Measurements from ENCODE around the gene CLDND1. TPM values are rescaled to one million over a fixed set of nuclear protein-coding genes. Genes with fewer than 3 reads are reported as not detected.

CLDND1 gene
- total and polyA plus RNA-seq, 2 experiments from 2014 or later, result 51.3 to 60.7 TPM

DNA sequence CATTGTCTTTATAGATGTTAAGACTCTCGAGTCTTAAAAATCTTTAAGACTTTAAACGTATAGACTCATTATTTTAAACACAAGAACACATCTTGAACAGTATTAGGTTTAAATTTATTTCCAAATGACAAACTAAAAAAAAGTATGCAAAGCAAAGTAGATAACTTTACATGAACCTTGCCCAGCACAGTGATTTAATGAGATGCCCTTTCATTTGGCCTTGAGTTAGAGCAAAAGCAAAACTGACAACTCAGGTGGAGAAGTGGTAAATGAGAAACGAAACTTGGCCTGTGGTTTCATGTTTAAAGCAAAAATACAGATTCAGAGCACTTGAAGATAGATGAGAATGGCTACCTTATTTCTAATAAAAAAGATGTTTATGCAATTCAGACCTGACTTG is 17.6 kb upstream of the CLDND1 start:
- Histone ChIP-seq H4K20me1 (ENCODE audit: insufficient read depth) (no peaks in the 10 kb centered on the region), H3K4me1 (ENCODE audit: insufficient read depth) (no peaks in the 10 kb centered on the region), H3K27ac (no peak overlapping the region), H3K4me3 (no peak overlapping the region), H2AFZ (no peak overlapping the region), H3K27me3 (replicated peaks; ENCODE audit: insufficient read depth) (0 out of 2 replicates have a peak, but pooled peaks cover 5% of the 10 kb centered on the region), H3K4me2 (ENCODE audit: unreplicated experiment) (no peak overlapping the region), H3K9me3 (ENCODE audit: low read depth) (no peaks in the 10 kb centered on the region), H3K79me2 (ENCODE audit: insufficient read depth) (no peaks in the 10 kb centered on the region), H3K9ac (no peak overlapping the region), H3F3A (ENCODE audit: insufficient read depth) (no peaks in the 10 kb centered on the region), H3K36me3 (ENCODE audit: low read depth) (no peaks in the 10 kb centered on the region), H3K9me2 (ENCODE audit: insufficient read depth) (no peaks in the 10 kb centered on the region)
- in situ Hi-C loops (cut with MboI), result no loop called here
- TF ChIP-seq EZH2 (IDR thresholded peaks at IDR 0.05; ENCODE audit: insufficient read depth, poor library complexity, severe bottlenecking) (no peak), EZH2phosphoT487 (IDR thresholded peaks at IDR 0.05; ENCODE audit: insufficient read depth, low read depth) (no peak)
- WGBS, 2 experiments (ENCODE audit: low coverage in 1 of 2, low lambda C conversion rate in 2 of 2, missing lambda C conversion rate in 2 of 2), result 56 to 67% methylated on average over 3 of the region's 3 CpGs
- no peak for DNase-seq

DNA sequence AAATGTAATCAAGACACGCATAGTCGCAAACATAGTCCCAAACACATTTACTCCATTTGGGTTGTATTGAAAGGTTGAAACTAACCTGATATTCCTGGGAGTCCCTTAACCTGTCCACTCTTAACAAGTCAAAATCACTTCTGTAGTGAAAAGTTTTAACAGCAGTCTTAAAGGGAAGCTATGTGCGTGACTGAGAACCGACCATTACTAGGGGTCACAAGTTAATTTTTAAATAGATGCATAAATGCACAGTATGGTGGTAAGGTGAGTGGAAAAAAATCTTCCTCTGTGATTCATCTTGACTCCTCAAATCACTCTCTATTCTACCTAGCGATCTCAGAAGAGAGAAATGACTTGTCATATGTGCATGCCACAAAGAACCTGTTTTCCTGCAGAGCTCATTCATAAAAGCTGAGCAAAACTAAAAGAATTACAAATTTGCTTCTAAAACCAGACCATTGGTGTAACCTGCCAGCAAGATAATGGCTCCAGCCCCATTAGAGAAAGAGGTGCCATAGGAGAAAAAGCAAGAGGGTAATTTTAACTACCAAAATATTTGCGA is 13.8 kb upstream of the CLDND1 start:
- 82 to 90% methylated on average over 6 of the region's 6 CpGs for WGBS, 2 experiments (ENCODE audit: low coverage in 1 of 2, low lambda C conversion rate in 2 of 2, missing lambda C conversion rate in 2 of 2)

DNA sequence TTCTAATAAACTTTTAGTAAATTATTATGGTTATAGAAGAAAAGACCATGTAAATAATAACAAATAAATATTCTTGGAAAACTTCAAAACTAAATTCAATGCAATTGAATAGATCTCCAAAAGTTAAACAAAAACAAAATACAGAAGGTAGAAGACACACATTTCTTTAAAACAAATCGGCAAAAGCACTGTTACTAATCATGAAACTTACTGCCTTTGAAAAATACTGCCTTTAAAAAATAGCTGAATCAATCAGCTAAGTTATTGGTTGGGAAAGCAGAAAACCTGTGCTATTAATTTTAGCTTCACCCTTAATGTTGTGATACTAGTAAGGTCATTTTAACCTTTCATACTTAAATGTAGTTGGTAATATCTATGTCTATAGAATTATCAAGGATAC is 12.0 kb upstream of the CLDND1 start:
- no peak for TF ChIP-seq EZH2 (IDR thresholded peaks at IDR 0.05; ENCODE audit: insufficient read depth, poor library complexity, severe bottlenecking)
- no peak for TF ChIP-seq EZH2phosphoT487 (IDR thresholded peaks at IDR 0.05; ENCODE audit: insufficient read depth, low read depth)
- H3K9ac ChIP-seq, result no peak overlapping the region
- no peaks in the 10 kb centered on the region for H4K20me1 ChIP-seq (ENCODE audit: insufficient read depth)
- no peak for DNase-seq
- no peak overlapping the region for H2AFZ ChIP-seq
- H3K4me1 ChIP-seq (ENCODE audit: insufficient read depth), result no peaks in the 10 kb centered on the region
- no peak overlapping the region for H3K27ac ChIP-seq
- H3K27me3 ChIP-seq (replicated peaks; ENCODE audit: insufficient read depth), result peaks cover 8% of the 10 kb centered on the region; the same call in 1 of the 2 replicates
- in situ Hi-C loops (cut with MboI), result no loop called here
- H3K4me2 ChIP-seq (ENCODE audit: unreplicated experiment), result no peak overlapping the region
- no peaks in the 10 kb centered on the region for H3K9me2 ChIP-seq (ENCODE audit: insufficient read depth)
- no peak overlapping the region for H3K4me3 ChIP-seq
- no peaks in the 10 kb centered on the region for H3K79me2 ChIP-seq (ENCODE audit: insufficient read depth)
- 77 to 79% methylated on average over 1 of the region's 1 CpG for WGBS, 2 experiments (ENCODE audit: low coverage in 1 of 2, low lambda C conversion rate in 2 of 2, missing lambda C conversion rate in 2 of 2)
- H3K36me3 ChIP-seq (ENCODE audit: low read depth), result no peaks in the 10 kb centered on the region
- H3F3A ChIP-seq (ENCODE audit: insufficient read depth), result no peaks in the 10 kb centered on the region
- no peaks in the 10 kb centered on the region for H3K9me3 ChIP-seq (ENCODE audit: low read depth)

More for the DNA sequence above, 13.8 kb upstream of the CLDND1 start:
- Histone ChIP-seq H3K27me3 (replicated peaks; ENCODE audit: insufficient read depth) (peaks cover 5% of the 10 kb centered on the region; the same call in 1 of the 2 replicates), H3K4me2 (ENCODE audit: unreplicated experiment) (no peak overlapping the region), H3K4me1 (ENCODE audit: insufficient read depth) (no peaks in the 10 kb centered on the region), H3K9me3 (ENCODE audit: low read depth) (no peaks in the 10 kb centered on the region), H3K9ac (no peak overlapping the region), H3K79me2 (ENCODE audit: insufficient read depth) (no peaks in the 10 kb centered on the region), H4K20me1 (ENCODE audit: insufficient read depth) (no peaks in the 10 kb centered on the region), H3K9me2 (ENCODE audit: insufficient read depth) (no peaks in the 10 kb centered on the region), H3F3A (ENCODE audit: insufficient read depth) (no peaks in the 10 kb centered on the region), H2AFZ (no peak overlapping the region), H3K27ac (no peak overlapping the region), H3K36me3 (ENCODE audit: low read depth) (no peaks in the 10 kb centered on the region), H3K4me3 (no peak overlapping the region)
- in situ Hi-C loops (cut with MboI), result no loop called here
- no peak for DNase-seq
- TF ChIP-seq EZH2 (IDR thresholded peaks at IDR 0.05; ENCODE audit: insufficient read depth, poor library complexity, severe bottlenecking) (no peak), EZH2phosphoT487 (IDR thresholded peaks at IDR 0.05; ENCODE audit: insufficient read depth, low read depth) (no peak)

DNA sequence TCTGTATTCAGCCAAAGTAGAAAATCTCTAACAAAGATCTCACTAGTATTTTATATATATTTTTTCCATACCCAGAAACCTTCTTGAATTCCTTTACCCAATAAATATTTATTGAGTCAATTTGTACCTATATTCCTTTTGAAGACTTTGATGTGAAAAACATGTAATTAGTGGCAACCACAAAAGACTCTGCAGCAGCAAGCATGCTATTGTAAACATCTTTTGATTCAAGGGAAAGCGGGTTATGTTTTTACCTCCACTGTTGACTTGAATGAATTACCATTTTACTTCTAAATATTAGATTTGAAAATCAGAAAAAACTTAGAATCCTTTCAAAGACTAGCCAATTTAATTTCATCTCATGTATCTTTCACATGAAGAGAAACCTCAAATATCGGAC is 11.5 kb upstream of the CLDND1 start:
- Histone ChIP-seq H3K27me3 (replicated peaks; ENCODE audit: insufficient read depth) (peaks cover 13% of the 10 kb centered on the region; the same call in 1 of the 2 replicates), H3K9me2 (ENCODE audit: insufficient read depth) (no peaks in the 10 kb centered on the region), H3K9me3 (ENCODE audit: low read depth) (no peaks in the 10 kb centered on the region), H3K36me3 (ENCODE audit: low read depth) (no peaks in the 10 kb centered on the region), H3K4me1 (ENCODE audit: insufficient read depth) (no peaks in the 10 kb centered on the region), H3F3A (ENCODE audit: insufficient read depth) (no peaks in the 10 kb centered on the region), H3K4me3 (no peak overlapping the region), H3K79me2 (ENCODE audit: insufficient read depth) (no peaks in the 10 kb centered on the region), H3K4me2 (ENCODE audit: unreplicated experiment) (no peak overlapping the region), H4K20me1 (ENCODE audit: insufficient read depth) (no peaks in the 10 kb centered on the region), H3K27ac (no peak overlapping the region), H3K9ac (no peak overlapping the region), H2AFZ (no peak overlapping the region)
- no peak for TF ChIP-seq EZH2phosphoT487 (IDR thresholded peaks at IDR 0.05; ENCODE audit: insufficient read depth, low read depth)
- WGBS, 2 experiments (ENCODE audit: low coverage in 1 of 2, low lambda C conversion rate in 2 of 2, missing lambda C conversion rate in 2 of 2), result 95 to 98% methylated on average over 2 of the region's 2 CpGs
- no peak for DNase-seq
- in situ Hi-C loops (cut with MboI), result no loop called here

Data from GM23248 (cell line).